Adrenal gland (tissue), 5 donors: ENCODE data around the gene TREM2.

Experiments
- CTCF ChIP-seq, 6 experiments: fragments of 450-650 bp in 4 of 6; fragments of 200-600 bp in 2 of 6; sonication (generic) in 1 of 6; IDR thresholded peaks; 1 replicate in 5 of 6; 2 replicates in 1 of 6; pipeline versions ENCODE4 v1.5.1 to v1.8.0; 2016 to 2021; ENCODE audit warnings: antibody characterized with exemption in 6 of 6, mild to moderate bottlenecking in 2 of 6, moderate library complexity in 1 of 6
- POLR2A ChIP-seq, 2 donors: fragments of 450-650 bp; IDR thresholded peaks; one replicate each; pipeline ENCODE4 v1.6.1; 2017; ENCODE audit warnings: antibody characterized with exemption in 2 of 2, mild to moderate bottlenecking in 2 of 2, moderate library complexity in 1 of 2
- donor health status: DM: no; HTN: no; CAD: no.

GRCh38 chr6:41163419-41163717, 452 bp upstream of the TREM2 start:
- TF ChIP-seq CTCF (IDR thresholded peaks at IDR 0.05) (no peak), POLR2A (IDR thresholded peaks at IDR 0.05) (no peak)
